Neural crest cell (in vitro differentiated cells): ENCODE results near the gene FOXC1. TPM values are rescaled to one million over a fixed set of nuclear protein-coding genes. Genes with fewer than 3 reads are reported as not detected.

Source experiments
- DNase-seq: peaks from one replicate; pipeline ENCODE4 v3.0.0; 2021; ENCODE audit warnings: low read depth, mixed read lengths, low spot score
- H3K27ac Mint-ChIP-seq: one replicate; pipeline ENCODE4 v1.8.0; 2021; ENCODE audit warnings: mild to moderate bottlenecking, mixed read lengths; ENCODE audit not compliant: unreplicated experiment
- H3K27me3 Mint-ChIP-seq: 2 replicates; pipeline ENCODE4 v1.8.0; 2021; ENCODE audit warnings: low read depth, mild to moderate bottlenecking, mixed read lengths
- H3K36me3 Mint-ChIP-seq: 2 replicates; pipeline ENCODE4 v1.8.0; 2021; ENCODE audit warnings: low read depth, mild to moderate bottlenecking, mixed read lengths
- H3K4me1 Mint-ChIP-seq: 2 replicates; pipeline ENCODE4 v1.8.0; 2021; ENCODE audit warnings: mixed read lengths
- H3K4me3 Mint-ChIP-seq: one replicate; pipeline ENCODE4 v1.8.0; 2021; ENCODE audit warnings: mild to moderate bottlenecking, mixed read lengths
- H3K9me3 Mint-ChIP-seq: 2 replicates; pipeline ENCODE4 v1.8.0; 2021; ENCODE audit warnings: mixed read lengths
- total RNA-seq: library from RNA; stranded (reverse); gene quantifications from 2 replicates; pipeline ENCODE4 v1.2.1, GENCODE V29; 2021
- TF ChIP-seq, protein P1 (sequence below): fragments of 200-600 bp; sonication (generic); conservative IDR thresholded peaks from 2 replicates; pipeline ENCODE4 v1.5.0; 2021; ENCODE audit warnings: antibody characterized with exemption, mild to moderate bottlenecking

FOXC1 gene
- total RNA-seq, 1 donor from 2014 or later, result 1.7 TPM

DNA sequence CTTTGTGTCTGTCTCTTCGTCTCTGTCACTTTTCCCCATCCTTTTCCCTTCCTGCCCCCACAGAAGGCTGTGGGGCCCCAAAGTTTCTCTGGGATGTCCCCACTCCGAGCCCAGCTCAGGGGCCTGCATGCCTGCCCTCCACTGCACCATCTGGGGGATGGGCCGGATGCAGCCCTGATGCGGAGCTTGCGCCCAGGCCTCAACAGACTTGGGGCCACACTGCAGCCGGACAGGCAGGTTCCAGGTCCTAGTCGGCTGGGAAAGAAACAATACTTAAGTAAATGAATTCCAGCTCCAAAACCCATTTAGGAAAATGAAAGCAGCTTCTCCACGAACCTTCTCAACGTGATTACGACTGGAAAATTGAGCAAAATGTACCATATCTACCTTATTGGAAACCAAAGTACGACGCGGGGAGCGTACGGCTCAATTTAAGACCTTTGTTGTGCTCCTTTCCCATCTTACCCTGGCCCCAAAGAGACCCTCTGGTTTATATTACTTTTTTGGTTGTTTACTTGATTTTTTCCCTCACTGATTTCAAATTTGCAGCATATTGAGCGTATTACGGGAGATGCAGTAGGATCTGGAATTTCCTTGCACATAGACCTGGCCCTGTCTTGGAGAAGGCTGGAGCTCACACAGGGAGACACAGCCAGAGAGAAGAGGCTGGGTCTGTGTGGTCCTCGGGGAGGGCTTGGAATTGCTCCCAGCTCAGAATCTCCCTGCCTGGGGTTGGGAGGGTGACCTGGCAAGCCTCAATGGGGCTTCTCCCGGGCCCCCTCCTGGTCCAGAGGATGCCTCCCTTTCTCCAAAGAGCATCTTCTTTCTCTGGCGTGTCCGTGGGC is 8.0 kb downstream of the FOXC1 start:
- peaks cover 24% of the 10 kb centered on the region for H3K4me1 Mint-ChIP-seq
- H3K27ac Mint-ChIP-seq, result no peak overlapping the region
- H3K9me3 Mint-ChIP-seq, result no peaks in the 10 kb centered on the region
- peaks cover 89% of the 10 kb centered on the region for H3K27me3 Mint-ChIP-seq
- H3K36me3 Mint-ChIP-seq, result no peaks in the 10 kb centered on the region
- DNase-seq, result no peak
- H3K4me3 Mint-ChIP-seq, result no peak overlapping the region
- TF ChIP-seq, protein P1, sequence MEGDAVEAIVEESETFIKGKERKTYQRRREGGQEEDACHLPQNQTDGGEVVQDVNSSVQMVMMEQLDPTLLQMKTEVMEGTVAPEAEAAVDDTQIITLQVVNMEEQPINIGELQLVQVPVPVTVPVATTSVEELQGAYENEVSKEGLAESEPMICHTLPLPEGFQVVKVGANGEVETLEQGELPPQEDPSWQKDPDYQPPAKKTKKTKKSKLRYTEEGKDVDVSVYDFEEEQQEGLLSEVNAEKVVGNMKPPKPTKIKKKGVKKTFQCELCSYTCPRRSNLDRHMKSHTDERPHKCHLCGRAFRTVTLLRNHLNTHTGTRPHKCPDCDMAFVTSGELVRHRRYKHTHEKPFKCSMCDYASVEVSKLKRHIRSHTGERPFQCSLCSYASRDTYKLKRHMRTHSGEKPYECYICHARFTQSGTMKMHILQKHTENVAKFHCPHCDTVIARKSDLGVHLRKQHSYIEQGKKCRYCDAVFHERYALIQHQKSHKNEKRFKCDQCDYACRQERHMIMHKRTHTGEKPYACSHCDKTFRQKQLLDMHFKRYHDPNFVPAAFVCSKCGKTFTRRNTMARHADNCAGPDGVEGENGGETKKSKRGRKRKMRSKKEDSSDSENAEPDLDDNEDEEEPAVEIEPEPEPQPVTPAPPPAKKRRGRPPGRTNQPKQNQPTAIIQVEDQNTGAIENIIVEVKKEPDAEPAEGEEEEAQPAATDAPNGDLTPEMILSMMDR, result no peak

DNA sequence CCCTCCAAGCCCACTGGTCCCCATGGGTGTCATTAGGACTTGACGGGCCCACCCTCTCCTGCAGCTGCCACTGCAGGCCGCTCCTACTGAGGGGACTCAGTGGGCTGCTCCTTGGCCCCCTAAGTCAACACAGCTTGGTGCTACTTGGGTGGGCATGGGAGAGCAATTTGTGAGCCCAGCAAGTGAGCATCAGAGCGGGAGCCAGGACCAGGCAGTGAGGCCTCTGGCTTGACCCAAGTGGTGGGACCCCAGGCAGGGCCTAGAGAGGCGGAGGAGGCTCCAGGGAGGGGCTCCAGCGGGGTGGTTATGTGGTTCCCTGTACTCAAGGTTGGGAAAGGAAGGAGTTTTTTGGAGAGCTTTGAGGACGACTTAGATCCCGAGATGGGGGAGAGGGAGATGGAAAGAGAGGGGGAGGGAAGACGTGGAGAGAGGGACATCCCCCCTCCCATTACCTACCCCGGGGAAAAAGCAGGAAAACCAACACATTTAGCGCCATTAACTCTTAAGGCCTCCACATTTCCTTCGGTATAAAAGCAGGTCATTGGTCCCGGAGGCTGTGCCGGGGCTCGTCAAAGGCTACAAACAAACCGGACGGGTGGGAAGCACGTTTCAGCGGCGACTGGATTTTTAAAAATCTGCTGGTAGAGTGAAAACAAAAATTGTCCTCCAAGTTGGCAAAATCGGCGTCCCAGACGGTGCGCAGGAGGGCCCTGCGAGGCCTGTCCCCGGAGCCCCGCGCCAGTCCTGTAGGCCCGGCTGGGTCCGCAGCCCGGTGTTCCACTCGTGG is 8.8 kb downstream of the FOXC1 start:
- Mint-ChIP-seq H3K4me3 (no peak overlapping the region), H3K9me3 (no peaks in the 10 kb centered on the region), H3K36me3 (no peaks in the 10 kb centered on the region), H3K27me3 (peaks cover 89% of the 10 kb centered on the region), H3K4me1 (peaks cover 22% of the 10 kb centered on the region), H3K27ac (no peak overlapping the region)
- DNase-seq, result no peak
- TF ChIP-seq, protein P1, result no peak

DNA sequence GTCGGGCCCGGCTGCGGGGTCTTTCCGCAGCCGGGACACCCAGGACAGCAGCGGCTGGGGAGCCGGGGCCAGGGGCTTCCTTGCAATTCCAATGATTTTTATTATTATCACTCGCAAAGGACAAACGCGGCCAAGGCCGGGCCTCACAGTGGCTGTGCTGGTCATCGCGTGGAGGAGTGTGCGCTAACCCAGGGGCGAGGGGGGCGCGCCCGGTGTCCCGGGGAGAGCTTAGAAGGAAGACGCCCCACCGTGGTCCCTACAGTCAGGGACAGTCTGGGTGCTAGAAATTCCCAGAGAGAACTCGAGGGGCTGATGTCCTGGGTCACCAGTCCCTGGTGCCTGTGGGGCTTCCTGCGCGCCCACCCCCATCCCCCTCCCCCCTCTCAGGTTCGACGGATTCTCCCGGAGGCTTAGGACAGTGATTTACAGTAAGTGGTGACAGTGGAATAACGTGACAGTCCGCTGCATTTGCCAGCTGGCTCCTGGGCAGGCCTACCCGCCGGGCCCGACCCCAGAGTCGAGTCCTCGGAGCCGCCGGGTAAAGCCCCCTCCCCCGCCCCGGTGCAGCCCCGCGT is 9.5 kb downstream of the FOXC1 start:
- H3K27me3 Mint-ChIP-seq, result peaks cover 89% of the 10 kb centered on the region
- no peaks in the 10 kb centered on the region for H3K9me3 Mint-ChIP-seq
- DNase-seq, result no peak
- H3K27ac Mint-ChIP-seq, result no peak overlapping the region
- no peaks in the 10 kb centered on the region for H3K36me3 Mint-ChIP-seq
- TF ChIP-seq, protein P1, result no peak
- H3K4me1 Mint-ChIP-seq, result peaks cover 22% of the 10 kb centered on the region
- H3K4me3 Mint-ChIP-seq, result no peak overlapping the region

DNA sequence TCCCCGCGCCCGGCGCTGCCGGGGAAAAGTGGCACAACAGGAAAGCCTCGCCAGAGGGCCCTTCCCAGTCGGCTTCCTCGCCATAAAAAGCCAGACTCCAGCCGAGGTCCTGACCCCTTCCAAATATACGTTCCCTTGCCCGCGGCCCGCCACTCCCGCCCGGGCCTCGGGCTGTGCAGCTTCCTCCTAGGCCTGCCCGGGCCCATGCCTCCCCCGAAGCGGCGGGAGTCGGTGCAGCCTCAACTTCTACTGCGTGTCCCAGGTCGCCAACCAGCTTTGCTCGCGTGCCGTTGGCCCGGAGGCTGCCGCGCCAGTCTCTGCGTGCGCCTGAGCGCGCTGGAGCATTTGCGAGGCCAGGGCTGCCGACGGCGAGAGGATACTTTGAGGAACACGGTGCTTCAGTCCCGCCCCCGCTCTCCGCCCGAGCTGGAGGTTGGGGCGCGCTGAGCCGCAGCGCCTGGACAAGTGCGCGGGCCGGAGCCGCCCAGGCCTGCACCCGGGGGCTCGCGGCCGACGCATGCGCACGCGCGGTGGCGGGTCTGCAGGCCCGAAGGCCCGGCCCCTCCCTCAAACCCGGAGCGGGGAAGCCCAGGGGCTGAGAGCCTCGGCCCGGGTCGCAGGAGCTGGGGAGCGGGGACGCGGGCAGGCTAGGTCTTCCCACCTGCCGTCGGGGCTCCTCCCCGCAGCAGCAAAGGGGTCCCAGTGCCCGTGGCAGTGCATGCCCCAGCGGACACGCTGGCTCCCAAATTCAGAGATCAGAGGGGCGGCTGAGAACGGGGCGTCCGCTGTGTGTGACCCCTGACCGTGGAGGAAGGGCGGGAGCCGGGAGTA is 10.2 kb downstream of the FOXC1 start:
- no peak overlapping the region for H3K4me3 Mint-ChIP-seq
- TF ChIP-seq, protein P1, result no peak
- peaks cover 22% of the 10 kb centered on the region for H3K4me1 Mint-ChIP-seq
- H3K9me3 Mint-ChIP-seq, result no peaks in the 10 kb centered on the region
- H3K27me3 Mint-ChIP-seq, result peaks cover 96% of the 10 kb centered on the region
- H3K27ac Mint-ChIP-seq, result no peak overlapping the region
- H3K36me3 Mint-ChIP-seq, result no peaks in the 10 kb centered on the region
- no peak for DNase-seq

DNA sequence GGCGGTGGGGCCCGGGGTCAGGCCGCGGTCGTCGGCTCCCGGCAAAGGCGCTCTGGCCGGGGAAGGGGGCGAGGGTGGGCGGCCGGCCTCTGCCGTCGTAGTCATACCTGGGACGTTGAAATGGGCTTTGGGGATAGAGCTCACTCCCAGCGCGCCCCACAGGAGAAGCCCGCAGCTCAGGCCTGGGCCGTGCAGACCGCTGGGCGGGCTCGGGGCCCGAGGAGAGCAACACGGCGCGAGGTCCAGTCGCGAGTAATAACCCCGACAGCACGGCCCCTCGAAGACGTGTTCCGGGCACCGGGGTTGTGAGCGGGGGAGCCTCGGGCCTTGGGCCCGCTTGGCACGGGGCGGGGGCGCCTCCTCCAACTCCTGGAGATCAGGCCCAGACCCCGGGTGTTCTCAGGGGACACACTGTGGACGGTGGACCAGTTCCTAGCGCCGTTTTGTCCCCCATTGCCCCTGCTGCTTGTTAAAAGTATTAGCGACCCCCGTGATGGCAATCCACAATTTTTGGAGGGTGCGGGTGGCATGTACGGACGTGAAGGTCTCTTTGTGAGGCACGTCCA is 10.9 kb downstream of the FOXC1 start:
- H3K27ac Mint-ChIP-seq, result no peak overlapping the region
- TF ChIP-seq, protein P1, result no peak
- no peaks in the 10 kb centered on the region for H3K9me3 Mint-ChIP-seq
- DNase-seq, result no peak
- H3K36me3 Mint-ChIP-seq, result no peaks in the 10 kb centered on the region
- peaks cover 97% of the 10 kb centered on the region for H3K27me3 Mint-ChIP-seq
- no peak overlapping the region for H3K4me3 Mint-ChIP-seq
- peaks cover 29% of the 10 kb centered on the region for H3K4me1 Mint-ChIP-seq
